PC-9 (cell line): Measurements from ENCODE around the gene DYNC1H1. TPM values are rescaled to one million over a fixed set of nuclear protein-coding genes. Genes with fewer than 3 reads are reported as not detected.

ENCODE experiments used
- BruUV-seq: library from RNA; stranded (reverse); fragments of 400-500 nt; replicated peaks from 2 replicates; lab custom pipeline; 2021; lab: Mats Ljungman, UMichigan
- CTCF ChIA-PET: fragments of 300-600 bp; sonication (Branson Sonifier 250); formaldehyde crosslinking; loops from one replicate; lab custom pipeline; 2022; ENCODE audit warnings: antibody characterized with exemption; lab: Charles Lee
- POLR2A ChIA-PET: fragments of 300-600 bp; sonication (Branson Sonifier 250); formaldehyde crosslinking; loops from one replicate; lab custom pipeline; 2022; ENCODE audit warnings: antibody characterized with exemption; ENCODE audit not compliant: unreplicated experiment; lab: Charles Lee
- DNase-seq, 2 experiments: peaks; one replicate each; pipeline versions ENCODE4 v3.0.0 to v3.0.0-alpha.2; 2015 to 2022; ENCODE audit warnings: mixed read lengths in 1 of 2
- H2AFZ ChIP-seq: fragments of 200-600 bp; sonication (generic); 2 replicates; pipeline ENCODE4 v1.8.1; 2017; ENCODE audit warnings: antibody characterized with exemption
- H3F3A ChIP-seq: fragments of 200-600 bp; sonication (generic); 2 replicates; pipeline ENCODE4 v1.8.1; 2017; ENCODE audit warnings: antibody characterized with exemption, mild to moderate bottlenecking, low read depth; ENCODE audit not compliant: insufficient read depth
- H3K27ac ChIP-seq: fragments of 200-600 bp; sonication (generic); 2 replicates; pipeline ENCODE4 v1.6.1; 2016; ENCODE audit warnings: mixed run types
- H3K27me3 ChIP-seq: fragments of 200-600 bp; sonication (generic); 2 replicates; pipeline ENCODE4 v1.6.1; 2016; ENCODE audit warnings: low read depth, mixed run types; ENCODE audit not compliant: insufficient read depth
- H3K36me3 ChIP-seq: fragments of 200-600 bp; sonication (generic); 2 replicates; pipeline ENCODE4 v1.6.1; 2016; ENCODE audit warnings: low read depth, mixed run types
- H3K4me1 ChIP-seq: fragments of 200-600 bp; sonication (generic); replicated peaks from 2 replicates; pipeline ENCODE4 v1.6.1; 2016; ENCODE audit warnings: mixed run types; ENCODE audit not compliant: insufficient read depth
- H3K4me2 ChIP-seq: fragments of 200-600 bp; sonication (generic); 2 replicates; pipeline ENCODE4 v1.6.1; 2017; ENCODE audit warnings: mixed run types
- H3K4me3 ChIP-seq: fragments of 200-600 bp; sonication (generic); 2 replicates; pipeline ENCODE4 v1.6.1; 2016; ENCODE audit warnings: mixed run types
- H3K79me2 ChIP-seq: fragments of 200-600 bp; sonication (generic); 2 replicates; pipeline ENCODE4 v1.6.1; 2017; ENCODE audit warnings: low read depth, mixed run types
- H3K9me2 ChIP-seq: fragments of 200-600 bp; sonication (generic); 2 replicates; pipeline ENCODE4 v1.8.1; 2017; ENCODE audit warnings: mild to moderate bottlenecking; ENCODE audit not compliant: insufficient read depth
- H3K9me3 ChIP-seq: fragments of 200-600 bp; sonication (generic); 2 replicates; pipeline ENCODE4 v1.8.1; 2016; ENCODE audit warnings: low read depth; ENCODE audit not compliant: insufficient read depth
- H4K20me1 ChIP-seq: fragments of 200-600 bp; sonication (generic); 2 replicates; pipeline ENCODE4 v1.8.1; 2017; ENCODE audit not compliant: insufficient read depth
- CTCF ChIP-seq: fragments of 200-600 bp; sonication (generic); conservative IDR thresholded peaks from 2 replicates; pipeline ENCODE4 v1.6.1; 2017; ENCODE audit warnings: mixed run types, antibody characterized with exemption, mild to moderate bottlenecking, moderate library complexity
- EZH2 ChIP-seq: fragments of 200-600 bp; sonication (generic); IDR thresholded peaks from 2 replicates; pipeline ENCODE4 v1.8.0; 2017; ENCODE audit warnings: antibody characterized with exemption, low read depth
- intact Hi-C: fragments of 100-400 bp; cut with micrococcal nuclease; formaldehyde crosslinking; loops from one replicate; pipeline ENCODE4 v1.10.0; 2022; ENCODE audit not compliant: unreplicated experiment
- total RNA-seq: library from RNA; stranded (reverse); gene quantifications from 2 replicates; pipeline ENCODE4 v1.2.3, GENCODE V29; 2021

Gene DYNC1H1
- total RNA-seq, 1 experiment from 2014 or later = 1,268 TPM

GRCh38 chr14:101916816-101917412, 47.5 kb upstream of the DYNC1H1 start:
- Histone ChIP-seq H3K79me2 (no peaks in the 10 kb centered on the region), H3K9me2 (no peaks in the 10 kb centered on the region), H3K9me3 (no peaks in the 10 kb centered on the region), H3K4me2 (no peak overlapping the region), H3F3A (peaks cover 18% of the 10 kb centered on the region), H3K36me3 (peaks cover 26% of the 10 kb centered on the region), H3K27ac (no peak overlapping the region), H4K20me1 (no peaks in the 10 kb centered on the region), H3K27me3 (no peaks in the 10 kb centered on the region), H3K4me1 (no peaks in the 10 kb centered on the region), H2AFZ (no peak overlapping the region), H3K4me3 (no peak overlapping the region)
- DNase-seq = no peak
- ChIA-PET POLR2A (no interaction called here), CTCF (no interaction called here)
- intact Hi-C loops = no loop called here
- TF ChIP-seq CTCF (no peak), EZH2 (no peak)
- no TSS peak for BruUV-seq

GRCh38 chr14:101917413-101918017, 46.9 kb upstream of the DYNC1H1 start:
- Histone ChIP-seq H3K4me2 (no peak overlapping the region), H3K27me3 (no peaks in the 10 kb centered on the region), H3K9me3 (no peaks in the 10 kb centered on the region), H3K36me3 (peaks cover 20% of the 10 kb centered on the region), H3K27ac (no peak overlapping the region), H3K4me3 (no peak overlapping the region), H3F3A (peaks cover 17% of the 10 kb centered on the region), H3K4me1 (no peaks in the 10 kb centered on the region), H2AFZ (no peak overlapping the region), H3K9me2 (no peaks in the 10 kb centered on the region), H3K79me2 (no peaks in the 10 kb centered on the region), H4K20me1 (no peaks in the 10 kb centered on the region)
- CTCF ChIA-PET = no interaction called here
- POLR2A ChIA-PET = no interaction called here
- DNase-seq = no peak
- BruUV-seq = no TSS peak
- intact Hi-C loops = no loop called here
- TF ChIP-seq EZH2 (no peak), CTCF (no peak)

- ChIA-PET CTCF (no interaction called here), POLR2A (interaction anchor here (0.6 kb wide), 1 partner anchor 877 kb away, joined by 4 read pairs; no protein-coding TSS in a partner anchor)
- Histone ChIP-seq H3F3A (peaks cover 17% of the 10 kb centered on the region), H3K9me2 (no peaks in the 10 kb centered on the region), H3K9me3 (no peaks in the 10 kb centered on the region), H3K36me3 (peaks cover 14% of the 10 kb centered on the region), H3K4me2 (no peak overlapping the region), H2AFZ (no peak overlapping the region), H3K27me3 (no peaks in the 10 kb centered on the region), H3K4me1 (no peaks in the 10 kb centered on the region), H4K20me1 (no peaks in the 10 kb centered on the region), H3K79me2 (no peaks in the 10 kb centered on the region), H3K4me3 (no peak overlapping the region), H3K27ac (no peak overlapping the region)
- intact Hi-C loops = no loop called here
- BruUV-seq = no TSS peak
- TF ChIP-seq CTCF = no peak
- TF ChIP-seq EZH2 = no peak
- no peak for DNase-seq
Measured at GRCh38 chr14:101918065-101918989, 46.0 kb upstream of the DYNC1H1 start.
